SH-SY5Y (cell line): ENCODE data around the gene ALX4.

Experiments
- GATA2 ChIP-seq: IDR thresholded peaks from 2 replicates; pipeline ENCODE4 v1.6.1; 2011; ENCODE audit warnings: mild to moderate bottlenecking, low read depth, low read length
- GATA3 ChIP-seq: IDR thresholded peaks from 2 replicates; pipeline ENCODE4 v1.6.1; 2011; ENCODE audit warnings: low read depth, mild to moderate bottlenecking, low read length, moderate library complexity

- no peak for TF ChIP-seq GATA2
- TF ChIP-seq GATA3: no peak
These were observed 12.3 kb upstream of the ALX4 start for GRCh38 chr11:44322243-44322642.
